K562 (cell line): Measurements from ENCODE around the gene ZNF362.

Source experiments
- ARNT ChIP-seq, 2 experiments: fragments of 450-650 bp; IDR thresholded peaks; 2 replicates each; pipeline ENCODE4 v1.6.1; 2016; ENCODE audit warnings: mild to moderate bottlenecking in 1 of 2
- CTCF ChIP-seq, 3 experiments: IDR thresholded peaks in 2 of 3; conservative IDR thresholded peaks in 1 of 3; 2 replicates each; pipeline ENCODE4 v1.5.1; 2011 to 2012; ENCODE audit warnings: low read length in 3 of 3, mild to moderate bottlenecking in 3 of 3, control low read depth in 2 of 3, improper control_type of control experiment in 1 of 3, inconsistent platforms in 1 of 3, low read depth in 1 of 3, mixed read lengths in 1 of 3, moderate library complexity in 1 of 3; ENCODE audit not compliant: insufficient read depth in 2 of 3
- EP300 ChIP-seq: IDR thresholded peaks from 2 replicates; pipeline ENCODE4 v1.6.1; 2012; ENCODE audit warnings: low read length, improper control_type of control experiment
- GABPB1 ChIP-seq: sonication (generic); formaldehyde crosslinking; IDR thresholded peaks from 2 replicates; pipeline ENCODE4 v1.8.0; 2022; ENCODE audit warnings: mild to moderate bottlenecking, missing genetic modification reagents
- ILK ChIP-seq: fragments of 450-650 bp; IDR thresholded peaks from 2 replicates; pipeline ENCODE4 v1.6.1; 2016; ENCODE audit warnings: missing genetic modification characterization, low read depth, mild to moderate bottlenecking, missing compliant biosample characterization, moderate library complexity, borderline replicate concordance
- MTA2 ChIP-seq: fragments of 450-650 bp; IDR thresholded peaks from 2 replicates; pipeline ENCODE4 v1.6.1; 2016; ENCODE audit warnings: low read depth
- NFIC ChIP-seq: fragments of 450-650 bp; IDR thresholded peaks from 2 replicates; pipeline ENCODE4 v1.6.1; 2017; ENCODE audit warnings: mild to moderate bottlenecking, inconsistent platforms
- SIRT6 ChIP-seq: IDR thresholded peaks from one replicate; pipeline ENCODE4 v1.6.1; 2012; ENCODE audit warnings: low read depth, mild to moderate bottlenecking, control low read depth, inconsistent platforms, low read length, moderate library complexity
- XRCC5 ChIP-seq: fragments of 200-400 bp; formaldehyde crosslinking; IDR thresholded peaks from 2 replicates; pipeline ENCODE4 v1.6.1; 2017; ENCODE audit warnings: low read depth, mild to moderate bottlenecking, low read length
- ZBTB43 ChIP-seq: sonication (generic); formaldehyde crosslinking; IDR thresholded peaks from 2 replicates; pipeline ENCODE4 v1.8.0; 2023; ENCODE audit warnings: mild to moderate bottlenecking, missing genetic modification reagents
- ZNF3 ChIP-seq: fragments of 250-450 bp; sonication (Bioruptor Pico); IDR thresholded peaks from 2 replicates; pipeline ENCODE4 v1.5.0; 2021; ENCODE audit warnings: mild to moderate bottlenecking, moderate library complexity
- ZNF740 ChIP-seq, 3 experiments: fragments of 200-800 bp in 1 of 3; sonication (Bioruptor generic) in 1 of 3; sonication (generic) in 1 of 3; formaldehyde crosslinking in 1 of 3; IDR thresholded peaks; 2 replicates each; pipeline versions ENCODE4 v1.6.1 to v1.8.0; 2016 to 2022; ENCODE audit warnings: mild to moderate bottlenecking in 2 of 3, missing compliant biosample characterization in 2 of 3, missing genetic modification characterization in 2 of 3, missing genetic modification reagents in 1 of 3

GRCh38 chr1:33268457-33268856 lies 12.2 kb downstream of the ZNF362 start:
- no peak for TF ChIP-seq CTCF (IDR thresholded peaks at IDR 0.05 in 2 of 3, conservative IDR thresholded peaks at IDR 0.05 in 1 of 3; ENCODE audit: insufficient read depth in 2 of 3, low read depth in 1 of 3, low read length in 3 of 3)
- TF ChIP-seq XRCC5 = no peak
- TF ChIP-seq EP300 = no peak
- no peak for TF ChIP-seq ZNF3 (CRISPR knock-in tag)
- TF ChIP-seq ZNF740 (CRISPR knock-in tag; IDR thresholded peaks at IDR 0.05) = no peak
- no peak for TF ChIP-seq ZNF740 (tag; IDR thresholded peaks at IDR 0.05)
- no peak for TF ChIP-seq MTA2
- TF ChIP-seq ARNT (IDR thresholded peaks at IDR 0.05) = no peak
- TF ChIP-seq ZBTB43 = no peak
- no peak for TF ChIP-seq SIRT6
- TF ChIP-seq ILK = no peak
- TF ChIP-seq GABPB1 (CRISPR knock-in tag) = no peak
- no peak for TF ChIP-seq NFIC
